Nephron progenitor cell (in vitro differentiated cells): ENCODE results near the gene SMIM38.
"Not testable (repeated sequence)": the region's sequence is repeated elsewhere in the genome, so short reads cannot be mapped to it uniquely, and the experiment has no call there.

ENCODE experiments used
- DNase-seq: peaks from one replicate; pipeline ENCODE4 v3.0.0; 2021
- H3K27ac Mint-ChIP-seq: 2 replicates; pipeline ENCODE4 v1.8.0; 2021; ENCODE audit warnings: mild to moderate bottlenecking, moderate library complexity, mixed read lengths
- H3K27me3 Mint-ChIP-seq: 2 replicates; pipeline ENCODE4 v1.8.0; 2021; ENCODE audit warnings: mild to moderate bottlenecking, low read depth, mixed read lengths; ENCODE audit not compliant: poor library complexity
- H3K36me3 Mint-ChIP-seq: 2 replicates; pipeline ENCODE4 v1.8.0; 2021; ENCODE audit warnings: low read depth, mixed read lengths
- H3K4me1 Mint-ChIP-seq: 2 replicates; pipeline ENCODE4 v1.8.0; 2021; ENCODE audit warnings: mixed read lengths
- H3K4me3 Mint-ChIP-seq: 2 replicates; pipeline ENCODE4 v1.8.0; 2021; ENCODE audit warnings: mild to moderate bottlenecking, moderate library complexity, mixed read lengths
- H3K9me3 Mint-ChIP-seq: 2 replicates; pipeline ENCODE4 v1.8.0; 2021; ENCODE audit warnings: mild to moderate bottlenecking, moderate library complexity, mixed read lengths
- CTCF ChIP-seq: fragments of 200-600 bp; sonication (generic); IDR thresholded peaks from 2 replicates; pipeline ENCODE4 v1.5.0; 2021; ENCODE audit warnings: antibody characterized with exemption

Gene SMIM38

GRCh38 chr11:69133251-69133650 is 22.5 kb upstream of the SMIM38 start:
- Mint-ChIP-seq H3K36me3 (peaks cover 24% of the 10 kb centered on the region), H3K4me1 (peaks cover 19% of the 10 kb centered on the region), H3K9me3 (peaks cover 34% of the 10 kb centered on the region), H3K27me3 (peaks cover 10% of the 10 kb centered on the region), H3K27ac (no peak overlapping the region), H3K4me3 (no peak overlapping the region)
- no peak for TF ChIP-seq CTCF
- no peak for DNase-seq

GRCh38 chr11:69134182-69134581 is 21.6 kb upstream of the SMIM38 start:
- not testable (repeated sequence) for DNase-seq

GRCh38 chr11:69134957-69135356 is 20.8 kb upstream of the SMIM38 start:
- Mint-ChIP-seq H3K36me3 (peaks cover 26% of the 10 kb centered on the region), H3K9me3 (peaks cover 24% of the 10 kb centered on the region), H3K27me3 (peaks cover 10% of the 10 kb centered on the region), H3K4me1 (peaks cover 22% of the 10 kb centered on the region), H3K27ac (no peak overlapping the region), H3K4me3 (no peak overlapping the region)
- DNase-seq = no peak
- no peak for TF ChIP-seq CTCF

More at GRCh38 chr11:69134182-69134581, 21.6 kb upstream of the SMIM38 start:
- H3K9me3 Mint-ChIP-seq = peaks cover 24% of the 10 kb centered on the region
- H3K36me3 Mint-ChIP-seq = peaks cover 26% of the 10 kb centered on the region
- not testable (repeated sequence) for H3K27ac Mint-ChIP-seq, H3K27me3 Mint-ChIP-seq, H3K4me3 Mint-ChIP-seq
- H3K4me1 Mint-ChIP-seq = peaks cover 22% of the 10 kb centered on the region

- H3K27ac Mint-ChIP-seq = peak overlapping the region; percentile 32
- TF ChIP-seq CTCF = no peak
- H3K27me3 Mint-ChIP-seq = peaks cover 10% of the 10 kb centered on the region
- H3K4me1 Mint-ChIP-seq = peaks cover 16% of the 10 kb centered on the region
- H3K4me3 Mint-ChIP-seq = no peak overlapping the region
- peaks cover 24% of the 10 kb centered on the region for H3K9me3 Mint-ChIP-seq
- H3K36me3 Mint-ChIP-seq = peaks cover 26% of the 10 kb centered on the region
- DNase-seq = no peak
These were observed 20.0 kb upstream of the SMIM38 start for GRCh38 chr11:69135420-69136363.

GRCh38 chr11:69136471-69136870 is 19.3 kb upstream of the SMIM38 start:
- no peak overlapping the region for H3K27ac Mint-ChIP-seq
- no peak for DNase-seq
- peaks cover 8% of the 10 kb centered on the region for H3K4me1 Mint-ChIP-seq
- H3K27me3 Mint-ChIP-seq = peaks cover 10% of the 10 kb centered on the region
- H3K9me3 Mint-ChIP-seq = peaks cover 24% of the 10 kb centered on the region
- H3K36me3 Mint-ChIP-seq = peaks cover 26% of the 10 kb centered on the region
- no peak for TF ChIP-seq CTCF
- H3K4me3 Mint-ChIP-seq = no peak overlapping the region

GRCh38 chr11:69137151-69137844 is 18.4 kb upstream of the SMIM38 start:
- Mint-ChIP-seq H3K27ac (no peak overlapping the region), H3K4me1 (peaks cover 5% of the 10 kb centered on the region), H3K36me3 (peaks cover 26% of the 10 kb centered on the region), H3K9me3 (peaks cover 30% of the 10 kb centered on the region), H3K27me3 (peaks cover 10% of the 10 kb centered on the region), H3K4me3 (no peak overlapping the region)
- no peak for TF ChIP-seq CTCF
- DNase-seq = no peak
